GM21515 (cell line): ENCODE data around the gene RTTN.

Experiments used
- ATAC-seq: cut with Tn5 transposase; IDR thresholded peaks from one replicate; pipeline ENCODE4 v1.9.1; 2021; ENCODE audit not compliant: unreplicated experiment

The RTTN gene

GRCh38 chr18:70085641-70086040 lies 119.8 kb downstream of the RTTN start:
- ATAC-seq: no peak

- no peak for ATAC-seq
Observed at GRCh38 chr18:70082430-70082829, 123.1 kb downstream of the RTTN start.

- no peak for ATAC-seq
Observed at GRCh38 chr18:70078106-70078505, 127.4 kb downstream of the RTTN start.

- ATAC-seq: no peak
Observed at GRCh38 chr18:70075906-70076305, 129.6 kb downstream of the RTTN start.

GRCh38 chr18:70074116-70074515 lies 131.4 kb downstream of the RTTN start:
- ATAC-seq: no peak

- ATAC-seq: no peak
Observed at GRCh38 chr18:70073432-70073831, 132.1 kb downstream of the RTTN start.

GRCh38 chr18:70072678-70073077 lies 132.8 kb downstream of the RTTN start:
- ATAC-seq: peak; percentile 70

GRCh38 chr18:70069965-70070364 lies 135.5 kb downstream of the RTTN start:
- ATAC-seq: no peak

- ATAC-seq: no peak
Observed at GRCh38 chr18:70069382-70069781, 136.1 kb downstream of the RTTN start.

GRCh38 chr18:70068981-70069380 lies 136.5 kb downstream of the RTTN start:
- no peak for ATAC-seq

GRCh38 chr18:70059684-70060083 lies 145.8 kb downstream of the RTTN start:
- no peak for ATAC-seq

- ATAC-seq: peak; percentile 95
Observed at GRCh38 chr18:70058916-70059315, 146.6 kb downstream of the RTTN start.

- ATAC-seq: no peak
Observed at GRCh38 chr18:70047931-70048603, 157.4 kb downstream of the RTTN start.

GRCh38 chr18:70046796-70047195 lies 158.7 kb downstream of the RTTN start:
- no peak for ATAC-seq

GRCh38 chr18:70046207-70046606 lies 159.3 kb downstream of the RTTN start:
- no peak for ATAC-seq

GRCh38 chr18:70044632-70045031 lies 160.9 kb downstream of the RTTN start:
- ATAC-seq: no peak

GRCh38 chr18:70041459-70042050 lies 163.9 kb downstream of the RTTN start:
- no peak for ATAC-seq

GRCh38 chr18:70039186-70039585 lies 166.3 kb downstream of the RTTN start:
- no peak for ATAC-seq

- ATAC-seq: no peak
Observed at GRCh38 chr18:70037431-70038061, 167.9 kb downstream of the RTTN start.

GRCh38 chr18:70036771-70037347 lies 168.6 kb downstream of the RTTN start:
- ATAC-seq: peak; percentile 100

GRCh38 chr18:70036168-70036567 lies 169.3 kb downstream of the RTTN start:
- ATAC-seq: no peak

- no peak for ATAC-seq
Observed at GRCh38 chr18:70031221-70031620, 174.3 kb downstream of the RTTN start.
